ENCODE data around the gene MRPL20. TPM values are rescaled to one million over a fixed set of nuclear protein-coding genes. Genes with fewer than 3 reads are reported as not detected.
"Not testable (repeated sequence)": the region's sequence is repeated elsewhere in the genome, so short reads cannot be mapped to it uniquely, and the experiment has no call there.

Gene MRPL20
- total RNA-seq, 1 experiment from 2014 or later, result 184 TPM

- Histone ChIP-seq H3K27ac (no peak overlapping the region), H3K27me3 (replicated peaks) (peaks cover 3% of the 10 kb centered on the region)
- DNase-seq (ENCODE audit: low read depth in 1 of 2, low spot score in 2 of 2), result no peak
Observed at GRCh38 chr1:1433804-1434130, 26.7 kb upstream of the MRPL20 start.

GRCh38 chr1:1432951-1433803 is 26.1 kb upstream of the MRPL20 start:
- DNase-seq (ENCODE audit: low read depth in 1 of 2, low spot score in 2 of 2), result peak in 1 of 2 experiments; percentile 42

More at GRCh38 chr1:1433804-1434130, 26.7 kb upstream of the MRPL20 start:
- H3K4me1 ChIP-seq (replicated peaks), result peaks cover 7% of the 10 kb centered on the region
- H3K9me3 ChIP-seq (replicated peaks), result no peaks in the 10 kb centered on the region
- no peaks in the 10 kb centered on the region for H3K36me3 ChIP-seq
- no peak overlapping the region for H3K4me3 ChIP-seq

GRCh38 chr1:1432274-1432950 is 25.3 kb upstream of the MRPL20 start:
- H3K27me3 ChIP-seq (replicated peaks), result peaks cover 3% of the 10 kb centered on the region
- no peaks in the 10 kb centered on the region for H3K36me3 ChIP-seq
- H3K4me3 ChIP-seq, result no peak overlapping the region
- no peak overlapping the region for H3K27ac ChIP-seq
- H3K4me1 ChIP-seq (replicated peaks), result peaks cover 7% of the 10 kb centered on the region
- peak in 1 of 2 experiments; percentile 44 for DNase-seq (ENCODE audit: low read depth in 1 of 2, low spot score in 2 of 2)
- no peaks in the 10 kb centered on the region for H3K9me3 ChIP-seq (replicated peaks)

More at GRCh38 chr1:1432951-1433803, 26.1 kb upstream of the MRPL20 start:
- no peak overlapping the region for H3K27ac ChIP-seq
- H3K27me3 ChIP-seq (replicated peaks), result peaks cover 3% of the 10 kb centered on the region
- H3K4me1 ChIP-seq (replicated peaks), result peaks cover 7% of the 10 kb centered on the region
- no peaks in the 10 kb centered on the region for H3K36me3 ChIP-seq
- H3K4me3 ChIP-seq, result no peak overlapping the region
- H3K9me3 ChIP-seq (replicated peaks), result no peaks in the 10 kb centered on the region

- peaks cover 7% of the 10 kb centered on the region for H3K4me1 ChIP-seq (replicated peaks)
- no peaks in the 10 kb centered on the region for H3K36me3 ChIP-seq
- H3K27me3 ChIP-seq (replicated peaks), result peaks cover 3% of the 10 kb centered on the region; the same call in 1 of the 2 replicates
- H3K9me3 ChIP-seq (replicated peaks), result no peaks in the 10 kb centered on the region
- H3K27ac ChIP-seq, result no peak overlapping the region
- no peak for DNase-seq (ENCODE audit: low read depth in 1 of 2, low spot score in 2 of 2)
- no peak overlapping the region for H3K4me3 ChIP-seq
Observed at GRCh38 chr1:1431845-1432273, 24.8 kb upstream of the MRPL20 start.

GRCh38 chr1:1430992-1431844 is 24.1 kb upstream of the MRPL20 start:
- Histone ChIP-seq H3K36me3 (no peaks in the 10 kb centered on the region), H3K27ac (no peak overlapping the region), H3K27me3 (replicated peaks) (no peaks in the 10 kb centered on the region; the same call in 1 of the 2 replicates), H3K4me3 (no peak overlapping the region), H3K9me3 (replicated peaks) (no peaks in the 10 kb centered on the region), H3K4me1 (replicated peaks) (peaks cover 7% of the 10 kb centered on the region)
- DNase-seq (ENCODE audit: low read depth in 1 of 2, low spot score in 2 of 2), result no peak

- H3K4me3 ChIP-seq, result no peak overlapping the region
- peak in 1 of 2 experiments; percentile 43 for DNase-seq (ENCODE audit: low read depth in 1 of 2, low spot score in 2 of 2)
- H3K9me3 ChIP-seq (replicated peaks), result no peaks in the 10 kb centered on the region
- no peak overlapping the region for H3K27ac ChIP-seq
- H3K36me3 ChIP-seq, result no peaks in the 10 kb centered on the region
- no peaks in the 10 kb centered on the region; the same call in 1 of the 2 replicates for H3K27me3 ChIP-seq (replicated peaks)
- H3K4me1 ChIP-seq (replicated peaks), result peaks cover 4% of the 10 kb centered on the region
Observed at GRCh38 chr1:1430114-1430982, 23.3 kb upstream of the MRPL20 start.

GRCh38 chr1:1429671-1430073 is 22.6 kb upstream of the MRPL20 start:
- no peak overlapping the region for H3K4me3 ChIP-seq
- no peaks in the 10 kb centered on the region for H3K36me3 ChIP-seq
- H3K9me3 ChIP-seq (replicated peaks), result no peaks in the 10 kb centered on the region
- DNase-seq (ENCODE audit: low read depth in 1 of 2, low spot score in 2 of 2), result no peak
- no peak overlapping the region for H3K27ac ChIP-seq
- H3K27me3 ChIP-seq (replicated peaks), result no peaks in the 10 kb centered on the region; the same call in 1 of the 2 replicates
- H3K4me1 ChIP-seq (replicated peaks), result peaks cover 3% of the 10 kb centered on the region; the same call in 1 of the 2 replicates

- not testable (repeated sequence) for H3K27me3 ChIP-seq (replicated peaks); DNase-seq (ENCODE audit: low read depth in 1 of 2, low spot score in 2 of 2); H3K9me3 ChIP-seq (replicated peaks); H3K4me1 ChIP-seq (replicated peaks); H3K36me3 ChIP-seq; H3K4me3 ChIP-seq; H3K27ac ChIP-seq
Observed at GRCh38 chr1:1428967-1429366, 21.9 kb upstream of the MRPL20 start.

GRCh38 chr1:1428174-1428573 is 21.1 kb upstream of the MRPL20 start:
- peak in 1 of 2 experiments; percentile 46 for DNase-seq (ENCODE audit: low read depth in 1 of 2, low spot score in 2 of 2)
- H3K27me3 ChIP-seq (replicated peaks), result no peaks in the 10 kb centered on the region

GRCh38 chr1:1427820-1428148 is 20.7 kb upstream of the MRPL20 start:
- DNase-seq (ENCODE audit: low read depth in 1 of 2, low spot score in 2 of 2), result no peak
- no peaks in the 10 kb centered on the region for H3K9me3 ChIP-seq (replicated peaks)
- H3K4me1 ChIP-seq (replicated peaks), result peaks cover 5% of the 10 kb centered on the region
- no peak overlapping the region for H3K27ac ChIP-seq
- no peaks in the 10 kb centered on the region for H3K27me3 ChIP-seq (replicated peaks)
- no peaks in the 10 kb centered on the region for H3K36me3 ChIP-seq
- 0 out of 2 replicates have a peak overlapping the region, but pooled peaks have one; percentile 15 for H3K4me3 ChIP-seq

More at GRCh38 chr1:1428174-1428573, 21.1 kb upstream of the MRPL20 start:
- Histone ChIP-seq H3K27ac (no peak overlapping the region), H3K36me3 (no peaks in the 10 kb centered on the region), H3K4me3 (no peak overlapping the region), H3K4me1 (replicated peaks) (0 out of 2 replicates have a peak, but pooled peaks cover 3% of the 10 kb centered on the region), H3K9me3 (replicated peaks) (no peaks in the 10 kb centered on the region)

GRCh38 chr1:1427106-1427819 is 20.2 kb upstream of the MRPL20 start:
- Histone ChIP-seq H3K4me3 (0 out of 2 replicates have a peak overlapping the region, but pooled peaks have one; percentile 15), H3K27me3 (replicated peaks) (no peaks in the 10 kb centered on the region), H3K4me1 (replicated peaks) (peaks cover 10% of the 10 kb centered on the region), H3K9me3 (replicated peaks) (no peaks in the 10 kb centered on the region), H3K27ac (no peak overlapping the region), H3K36me3 (no peaks in the 10 kb centered on the region)
- DNase-seq (ENCODE audit: low read depth in 1 of 2, low spot score in 2 of 2), result peak in 1 of 2 experiments; percentile 62

- Histone ChIP-seq H3K36me3 (no peaks in the 10 kb centered on the region), H3K4me1 (replicated peaks) (peaks cover 10% of the 10 kb centered on the region), H3K9me3 (replicated peaks) (no peaks in the 10 kb centered on the region), H3K4me3 (no peak overlapping the region), H3K27ac (no peak overlapping the region), H3K27me3 (replicated peaks) (no peaks in the 10 kb centered on the region)
- DNase-seq (ENCODE audit: low read depth in 1 of 2, low spot score in 2 of 2), result no peak
Observed at GRCh38 chr1:1426496-1427105, 19.5 kb upstream of the MRPL20 start.

All from SJSA1 (cell line).